GM12878 (cell line): ENCODE results near the gene SLC35A4. TPM values are rescaled to one million over a fixed set of nuclear protein-coding genes. Genes with fewer than 3 reads are reported as not detected.

Experiments used
- ATAC-seq: fragments of 200-7000 bp; cut with Tn5 transposase; 3 replicates; pipeline ENCODE4 v1.9.1; 2020; ENCODE audit warnings: mild to moderate bottlenecking, moderate library complexity
- BruUV-seq: library from RNA; stranded (reverse); fragments of 400-500 nt; replicated peaks from 2 replicates; lab custom pipeline; 2021; lab: Mats Ljungman, UMichigan
- CTCF ChIA-PET: fragments of 300-600 bp; sonication (Branson Sonifier 250); formaldehyde crosslinking; extraction: SDS; loops from one replicate; lab custom pipeline; 2021; ENCODE audit warnings: inconsistent platforms; lab: Yijun Ruan, JAX
- POLR2A ChIA-PET: fragments of 350-600 bp; formaldehyde crosslinking; extraction: SDS; loops from one replicate; lab custom pipeline; 2021; ENCODE audit warnings: inconsistent platforms; lab: Charles Lee
- RAD21 ChIA-PET: fragments of 300-600 bp; sonication (Branson Sonifier 250); formaldehyde crosslinking; loops from one replicate; lab custom pipeline; 2023; ENCODE audit warnings: antibody characterized with exemption; ENCODE audit not compliant: unreplicated experiment; lab: Charles Lee
- SMC1A ChIA-PET: fragments of 300-600 bp; sonication (Branson Sonifier 250); formaldehyde crosslinking; loops from one replicate; lab custom pipeline; 2023; ENCODE audit not compliant: unreplicated experiment, uncharacterized antibody; lab: Charles Lee
- DNase-seq: peaks from one replicate; pipeline ENCODE4 v3.0.0-alpha.2; 2011; ENCODE audit warnings: low read depth, low spot score
- FAIRE-seq: peaks from 3 replicates; lab custom pipeline; 2011; peaks lifted over from hg19 to GRCh38; lab: Jason Lieb, UNC
- H2AFZ ChIP-seq: 2 replicates; pipeline ENCODE4 v1.6.0; 2011; ENCODE audit warnings: low read depth, low read length, control low read depth; ENCODE audit not compliant: control insufficient read depth
- H3K27ac ChIP-seq: 2 replicates; pipeline ENCODE4 v1.5.1; 2011; ENCODE audit warnings: control low read depth; ENCODE audit not compliant: control insufficient read depth, insufficient read depth
- H3K27me3 ChIP-seq, 2 experiments: replicated peaks in 1 of 2; 2 replicates each; pipeline versions ENCODE4 v1.6.0 to v1.6.1; 2011; ENCODE audit warnings: low read length in 1 of 2; ENCODE audit not compliant: control insufficient read depth in 2 of 2, insufficient read depth in 2 of 2
- H3K36me3 ChIP-seq, 2 experiments: 2 replicates each; pipeline ENCODE4 v1.5.1; 2011; ENCODE audit warnings: low read length in 1 of 2; ENCODE audit not compliant: control insufficient read depth in 2 of 2, insufficient read depth in 2 of 2
- H3K4me1 ChIP-seq: 2 replicates; pipeline ENCODE4 v1.6.1; 2011; ENCODE audit warnings: mild to moderate bottlenecking, low read length, moderate library complexity, mixed read lengths; ENCODE audit not compliant: control insufficient read depth, insufficient read depth
- H3K4me2 ChIP-seq: 2 replicates; pipeline ENCODE4 v1.6.0; 2011; ENCODE audit warnings: control low read depth; ENCODE audit not compliant: control insufficient read depth, insufficient read depth
- H3K4me3 ChIP-seq: fragments of 200-600 bp; sonication (generic); 2 replicates; pipeline ENCODE4 v1.5.1; 2016
- H3K79me2 ChIP-seq: 2 replicates; pipeline ENCODE4 v1.6.0; 2011; ENCODE audit warnings: low read length; ENCODE audit not compliant: control insufficient read depth, insufficient read depth
- H3K9ac ChIP-seq: 2 replicates; pipeline ENCODE4 v1.8.0; 2011; ENCODE audit warnings: low read length, control low read depth, mixed read lengths; ENCODE audit not compliant: control insufficient read depth, insufficient read depth
- H3K9me3 ChIP-seq: replicated peaks from 3 replicates; pipeline ENCODE4 v1.5.1; 2011; ENCODE audit warnings: mild to moderate bottlenecking, low read length; ENCODE audit not compliant: control insufficient read depth, insufficient read depth
- H4K20me1 ChIP-seq: 2 replicates; pipeline ENCODE4 v1.6.0; 2011; ENCODE audit not compliant: control insufficient read depth, insufficient read depth
- CHD2 ChIP-seq: IDR thresholded peaks from 2 replicates; pipeline ENCODE4 v1.6.1; 2011; ENCODE audit warnings: low read depth, low read length, improper control_type of control experiment, borderline replicate concordance
- JUNB ChIP-seq: IDR thresholded peaks from 2 replicates; pipeline ENCODE4 v1.6.1; 2016; ENCODE audit warnings: antibody characterized with exemption, mild to moderate bottlenecking
- KLF5 ChIP-seq: fragments of 450-650 bp; IDR thresholded peaks from 2 replicates; pipeline ENCODE4 v1.6.1; 2014; ENCODE audit warnings: mild to moderate bottlenecking; ENCODE audit not compliant: partially characterized antibody
- MEF2B ChIP-seq: fragments of 450-650 bp; IDR thresholded peaks from 2 replicates; pipeline ENCODE4 v1.6.1; 2018; ENCODE audit warnings: mild to moderate bottlenecking, moderate library complexity; ENCODE audit not compliant: partially characterized antibody, poor library complexity, severe bottlenecking
- MLLT1 ChIP-seq: fragments of 450-650 bp; IDR thresholded peaks from 2 replicates; pipeline ENCODE4 v1.6.1; 2016; ENCODE audit warnings: mild to moderate bottlenecking
- ZNF207 ChIP-seq: fragments of 450-650 bp; IDR thresholded peaks from 2 replicates; pipeline ENCODE4 v1.6.1; 2014; ENCODE audit warnings: antibody characterized with exemption, mild to moderate bottlenecking, borderline replicate concordance
- WGBS: methylation state at CpG from one replicate; pipeline ENCODE4 v1.1.6; 2016; ENCODE audit warnings: low lambda C conversion rate; ENCODE audit not compliant: insufficient replicate concordance, insufficient coverage; ENCODE audit errors: missing lambda C conversion rate; 5-methylcytosine and 5-hydroxymethylcytosine counted together
- in situ Hi-C: fragments of 300-500 bp; cut with MboI; formaldehyde crosslinking; loops from 9 replicates; pipeline ENCODE4 v1.14.3; 2018; ENCODE audit warnings: mixed read lengths
- intact Hi-C: fragments of 100-400 bp; cut with micrococcal nuclease; formaldehyde crosslinking; loops from one replicate; pipeline ENCODE4 v1.14.2; 2022; ENCODE audit not compliant: unreplicated experiment
- polyA plus RNA-seq, 11 experiments: library from polyadenylated mRNA; depleted of rRNA in 4 of 11; unstranded in 6 of 11; stranded (reverse) in 5 of 11; fragments of >200 nt; fragmentation: Nextera tagmentation in 4 of 11; fragmentation: Illumina TruSeq in 1 of 11; extraction: Ambion mirVana in 4 of 11; extraction: Trizol in 1 of 11; gene quantifications; 1 replicate in 1 of 11; 2 replicates in 10 of 11; pipeline versions ENCODE4 v1.2.1 to v1.2.3, GENCODE V29; 2011 to 2016; ENCODE audit warnings: inconsistent platforms in 2 of 11, missing spikeins in 2 of 11, low read depth in 1 of 11
- total RNA-seq, 4 experiments: library from RNA; depleted of rRNA in 3 of 4; stranded (reverse); fragments of >200 nt in 3 of 4; fragmentation: Illumina TruSeq in 1 of 4; extraction: Trizol in 1 of 4; gene quantifications; 2 replicates each; pipeline versions ENCODE4 v1.2.1 to v1.2.3, GENCODE V29; 2013 to 2021
- TF ChIP-seq, protein P1 (sequence below): IDR thresholded peaks from 2 replicates; pipeline ENCODE4 v1.6.1; 2012; ENCODE audit warnings: low read depth, low read length, improper control_type of control experiment
- TF ChIP-seq, protein P2 (sequence below): fragments of 450-650 bp; IDR thresholded peaks from 2 replicates; pipeline ENCODE4 v1.6.1; 2017; ENCODE audit warnings: mild to moderate bottlenecking

The SLC35A4 gene
- total and polyA plus RNA-seq, 10 of the 15 experiments (the other 5 are each of a cell fraction or from before 2014, with no cell fraction given) = 23.8 to 167 (median 114) TPM

- Histone ChIP-seq H4K20me1 (no peaks in the 10 kb centered on the region), H3K79me2 (peaks cover 45% of the 10 kb centered on the region), H3K4me1 (peaks cover 46% of the 10 kb centered on the region), H3K27ac (no peak overlapping the region; the same call in none of the 2 replicates), H3K36me3 (peaks cover 6 to 8% of the 10 kb centered on the region in 2 experiments; a peak in 3 of 4 replicates), H3K9ac (no peak overlapping the region), H3K27me3 (no peaks in the 10 kb centered on the region), H3K4me2 (peak overlapping the region; percentile 68), H3K4me3 (no peak overlapping the region), H2AFZ (no peak overlapping the region), H3K9me3 (no peaks in the 10 kb centered on the region)
- in situ Hi-C loops = no loop called here
- RAD21 ChIA-PET = no interaction called here
- 95% methylated on average over 13 of the region's 13 CpGs for WGBS
- FAIRE-seq (no peak), DNase-seq (no peak), ATAC-seq (no peak)
- SMC1A ChIA-PET = interaction anchor here (2.5 kb wide), 2 partner anchors 34 to 194 kb away, joined by 5 to 14 read pairs; no protein-coding TSS in a partner anchor
- CTCF ChIA-PET = interaction anchor here (1.1 kb wide), 1 partner anchor 35 kb away, joined by 3 read pairs; no protein-coding TSS in a partner anchor
- intact Hi-C loops = no loop called here
- TF ChIP-seq CHD2 (no peak), MEF2B (no peak), ZNF207 (no peak), MLLT1 (no peak), KLF5 (no peak), JUNB (no peak)
- TF ChIP-seq, protein P1, sequence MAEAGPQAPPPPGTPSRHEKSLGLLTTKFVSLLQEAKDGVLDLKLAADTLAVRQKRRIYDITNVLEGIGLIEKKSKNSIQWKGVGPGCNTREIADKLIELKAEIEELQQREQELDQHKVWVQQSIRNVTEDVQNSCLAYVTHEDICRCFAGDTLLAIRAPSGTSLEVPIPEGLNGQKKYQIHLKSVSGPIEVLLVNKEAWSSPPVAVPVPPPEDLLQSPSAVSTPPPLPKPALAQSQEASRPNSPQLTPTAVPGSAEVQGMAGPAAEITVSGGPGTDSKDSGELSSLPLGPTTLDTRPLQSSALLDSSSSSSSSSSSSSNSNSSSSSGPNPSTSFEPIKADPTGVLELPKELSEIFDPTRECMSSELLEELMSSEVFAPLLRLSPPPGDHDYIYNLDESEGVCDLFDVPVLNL = no peak
- TF ChIP-seq, protein P2, sequence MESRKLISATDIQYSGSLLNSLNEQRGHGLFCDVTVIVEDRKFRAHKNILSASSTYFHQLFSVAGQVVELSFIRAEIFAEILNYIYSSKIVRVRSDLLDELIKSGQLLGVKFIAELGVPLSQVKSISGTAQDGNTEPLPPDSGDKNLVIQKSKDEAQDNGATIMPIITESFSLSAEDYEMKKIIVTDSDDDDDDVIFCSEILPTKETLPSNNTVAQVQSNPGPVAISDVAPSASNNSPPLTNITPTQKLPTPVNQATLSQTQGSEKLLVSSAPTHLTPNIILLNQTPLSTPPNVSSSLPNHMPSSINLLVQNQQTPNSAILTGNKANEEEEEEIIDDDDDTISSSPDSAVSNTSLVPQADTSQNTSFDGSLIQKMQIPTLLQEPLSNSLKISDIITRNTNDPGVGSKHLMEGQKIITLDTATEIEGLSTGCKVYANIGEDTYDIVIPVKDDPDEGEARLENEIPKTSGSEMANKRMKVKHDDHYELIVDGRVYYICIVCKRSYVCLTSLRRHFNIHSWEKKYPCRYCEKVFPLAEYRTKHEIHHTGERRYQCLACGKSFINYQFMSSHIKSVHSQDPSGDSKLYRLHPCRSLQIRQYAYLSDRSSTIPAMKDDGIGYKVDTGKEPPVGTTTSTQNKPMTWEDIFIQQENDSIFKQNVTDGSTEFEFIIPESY = no peak
- POLR2A ChIA-PET = no interaction called here
- no TSS peak for BruUV-seq
Measured at GRCh38 chr5:140567871-140568270, 3.2 kb downstream of the SLC35A4 start.
